ENCODE data around the gene POFUT2.

The POFUT2 gene

GRCh38 chr21:45220714-45221490, 66.8 kb downstream of the POFUT2 start:
- no peak for DNase-seq

GRCh38 chr21:45220071-45220481, 67.6 kb downstream of the POFUT2 start:
- DNase-seq, result no peak

- no peak for DNase-seq
Observed at GRCh38 chr21:45219517-45219916, 68.2 kb downstream of the POFUT2 start.

GRCh38 chr21:45217010-45217409, 70.7 kb downstream of the POFUT2 start:
- DNase-seq, result no peak

- DNase-seq, result no peak
Observed at GRCh38 chr21:45215213-45215612, 72.5 kb downstream of the POFUT2 start.
